Upper lobe of left lung (tissue), 6 donors: ENCODE data around the gene CUBN. TPM values are rescaled to one million over a fixed set of nuclear protein-coding genes. Genes with fewer than 3 reads are reported as not detected.

ENCODE experiments used
- ATAC-seq, 2 donors: fragments of 200-7000 bp; cut with Tn5 transposase; one replicate each; pipeline ENCODE4 v1.9.1; 2022; ENCODE audit warnings: mild to moderate bottlenecking in 2 of 2, moderate library complexity in 2 of 2; ENCODE audit not compliant: low FRiP score in 2 of 2
- DNase-seq, 2 donors: peaks; one replicate each; pipeline ENCODE4 v3.0.0-alpha.2; 2019 to 2020
- H3K27ac ChIP-seq, 4 donors: fragments of 200-600 bp; sonication (generic); one replicate each; pipeline ENCODE4 v1.5.1; 2016 to 2019
- H3K27me3 ChIP-seq, 4 donors: fragments of 200-600 bp; sonication (generic); one replicate each; pipeline ENCODE4 v1.5.1; 2017 to 2019
- H3K36me3 ChIP-seq, 4 donors: fragments of 200-600 bp; sonication (generic); one replicate each; pipeline ENCODE4 v1.5.1; 2016 to 2019
- H3K4me1 ChIP-seq, 4 donors: fragments of 200-600 bp; sonication (generic); one replicate each; pipeline ENCODE4 v1.5.1; 2018 to 2019
- H3K4me3 ChIP-seq, 4 donors: fragments of 200-600 bp; sonication (generic); one replicate each; pipeline ENCODE4 v1.5.1; 2017 to 2019; ENCODE audit warnings: mild to moderate bottlenecking in 2 of 4, moderate library complexity in 1 of 4
- H3K9me3 ChIP-seq, 4 donors: fragments of 200-600 bp; sonication (generic); one replicate each; pipeline ENCODE4 v1.5.1; 2018 to 2019
- CTCF ChIP-seq, 6 experiments: fragments of 450-650 bp in 4 of 6; fragments of 200-600 bp in 2 of 6; sonication (generic) in 2 of 6; IDR thresholded peaks; one replicate each; pipeline ENCODE4 v1.5.1; 2016 to 2019; ENCODE audit warnings: antibody characterized with exemption in 6 of 6
- EP300 ChIP-seq, 4 donors: sonication (generic); formaldehyde crosslinking; IDR thresholded peaks; one replicate each; pipeline ENCODE4 v1.5.1; 2017; ENCODE audit warnings: antibody characterized with exemption in 4 of 4, control low read depth in 2 of 4
- POLR2A ChIP-seq, 4 donors: fragments of 450-650 bp; IDR thresholded peaks; one replicate each; pipeline ENCODE4 v1.5.1; 2016 to 2017; ENCODE audit warnings: antibody characterized with exemption in 4 of 4, mild to moderate bottlenecking in 2 of 4
- POLR2AphosphoS5 ChIP-seq, 2 donors: sonication (generic); formaldehyde crosslinking; IDR thresholded peaks; one replicate each; pipeline ENCODE4 v1.5.1; 2017; ENCODE audit warnings: antibody characterized with exemption in 2 of 2
- WGBS, 2 donors: methylation state at CpG; one replicate each; pipeline ENCODE4 v1.1.5; 2017 to 2018; 5-methylcytosine and 5-hydroxymethylcytosine counted together
- total RNA-seq, 6 donors: library from RNA; depleted of rRNA in 4 of 6; stranded (reverse); fragments of >200 nt in 4 of 6; gene quantifications; one replicate each; pipeline versions ENCODE4 v1.1.0 to v1.2.1, GENCODE V29; 2016 to 2021
- donor health status: DM: no; HTN: no; CAD: no; lungs with moderate emphysema.
- donor health status: DM: no; HTN: yes; CAD: no; lungs with severe emphysema.

The CUBN gene
- total RNA-seq, 6 donors from 2014 or later, result 1.0 to 9.4 (median 5.3) TPM

- ATAC-seq, result peak in 1 of 2 donors; percentile 55
- 95 to 100% methylated on average over 1 of the region's 1 CpG for WGBS, 2 donors
- Histone ChIP-seq H3K9me3 (no peaks in the 10 kb centered on the region), H3K4me3 (no peak overlapping the region), H3K36me3 (no peaks in the 10 kb centered on the region), H3K4me1 (no peaks in the 10 kb centered on the region), H3K27ac (no peak overlapping the region), H3K27me3 (no peaks in the 10 kb centered on the region)
- DNase-seq, result no peak
- TF ChIP-seq CTCF (IDR thresholded peaks at IDR 0.05) (no peak), POLR2AphosphoS5 (IDR thresholded peaks at IDR 0.05) (no peak), EP300 (IDR thresholded peaks at IDR 0.05) (no peak), POLR2A (IDR thresholded peaks at IDR 0.05) (no peak)
These were observed 220.3 kb downstream of the CUBN start for GRCh38 chr10:16909271-16909767.

- DNase-seq (no peak), ATAC-seq (no peak)
- H3K27ac ChIP-seq, result no peak overlapping the region
- no peaks in the 10 kb centered on the region for H3K9me3 ChIP-seq
- no peaks in the 10 kb centered on the region for H3K4me1 ChIP-seq
- no peak overlapping the region for H3K4me3 ChIP-seq
- 67 to 73% methylated on average over 2 of the region's 2 CpGs for WGBS, 2 donors
- TF ChIP-seq POLR2AphosphoS5 (IDR thresholded peaks at IDR 0.05), result no peak
- no peak for TF ChIP-seq CTCF (IDR thresholded peaks at IDR 0.05)
- no peak for TF ChIP-seq EP300 (IDR thresholded peaks at IDR 0.05)
- no peak for TF ChIP-seq POLR2A (IDR thresholded peaks at IDR 0.05)
- H3K36me3 ChIP-seq, result no peaks in the 10 kb centered on the region
- no peaks in the 10 kb centered on the region for H3K27me3 ChIP-seq
These were observed 221.9 kb downstream of the CUBN start for GRCh38 chr10:16907687-16908086.

- no peaks in the 10 kb centered on the region for H3K36me3 ChIP-seq
- DNase-seq (no peak), ATAC-seq (peak in 1 of 2 donors; percentile 71)
- no peaks in the 10 kb centered on the region for H3K27me3 ChIP-seq
- 90% methylated on average over 7 to 8 of the region's 8 CpGs for WGBS, 2 donors
- H3K9me3 ChIP-seq, result no peaks in the 10 kb centered on the region
- H3K4me3 ChIP-seq, result no peak overlapping the region
- no peaks in the 10 kb centered on the region for H3K4me1 ChIP-seq
- TF ChIP-seq POLR2A (IDR thresholded peaks at IDR 0.05), result no peak
- TF ChIP-seq CTCF (IDR thresholded peaks at IDR 0.05), result no peak
- TF ChIP-seq EP300 (IDR thresholded peaks at IDR 0.05), result no peak
- TF ChIP-seq POLR2AphosphoS5 (IDR thresholded peaks at IDR 0.05), result no peak
- no peak overlapping the region for H3K27ac ChIP-seq
These were observed 224.3 kb downstream of the CUBN start for GRCh38 chr10:16905320-16905719.

GRCh38 chr10:16904639-16905061 is 225.0 kb downstream of the CUBN start:
- Histone ChIP-seq H3K27ac (no peak overlapping the region), H3K4me3 (no peak overlapping the region), H3K27me3 (no peaks in the 10 kb centered on the region), H3K36me3 (no peaks in the 10 kb centered on the region), H3K4me1 (no peaks in the 10 kb centered on the region), H3K9me3 (no peaks in the 10 kb centered on the region)
- 46 to 66% methylated on average over 4 of the region's 4 CpGs for WGBS, 2 donors
- peak in 1 of 2 donors; percentile 63 for ATAC-seq
- no peak for TF ChIP-seq POLR2A (IDR thresholded peaks at IDR 0.05)
- DNase-seq, result no peak

- no peak for DNase-seq
- Histone ChIP-seq H3K27ac (no peak overlapping the region), H3K9me3 (no peaks in the 10 kb centered on the region), H3K4me3 (no peak overlapping the region), H3K4me1 (no peaks in the 10 kb centered on the region), H3K36me3 (no peaks in the 10 kb centered on the region), H3K27me3 (no peaks in the 10 kb centered on the region)
- no peak for ATAC-seq
- no peak for TF ChIP-seq POLR2AphosphoS5 (IDR thresholded peaks at IDR 0.05)
- TF ChIP-seq POLR2A (IDR thresholded peaks at IDR 0.05), result no peak
These were observed 225.6 kb downstream of the CUBN start for GRCh38 chr10:16904049-16904448.

GRCh38 chr10:16902606-16903005 is 227.0 kb downstream of the CUBN start:
- Histone ChIP-seq H3K27me3 (no peaks in the 10 kb centered on the region), H3K4me1 (no peaks in the 10 kb centered on the region), H3K9me3 (no peaks in the 10 kb centered on the region), H3K4me3 (no peak overlapping the region), H3K27ac (no peak overlapping the region), H3K36me3 (no peaks in the 10 kb centered on the region)
- DNase-seq (no peak), ATAC-seq (no peak)
- TF ChIP-seq POLR2AphosphoS5 (IDR thresholded peaks at IDR 0.05) (no peak), EP300 (IDR thresholded peaks at IDR 0.05) (no peak), CTCF (IDR thresholded peaks at IDR 0.05) (no peak), POLR2A (IDR thresholded peaks at IDR 0.05) (no peak)
- 76 to 90% methylated on average over 1 of the region's 1 CpG for WGBS, 2 donors
